Fibroblast of pulmonary artery (primary cell): ENCODE measurements around the gene CERK.

Source experiments
- DNase-seq: peaks from one replicate; pipeline ENCODE4 v3.0.0-alpha.2; 2010; ENCODE audit warnings: low read depth
- H3K4me3 ChIP-seq: replicated peaks from 2 replicates; pipeline ENCODE4 v1.5.1; 2011; ENCODE audit warnings: low read depth, mild to moderate bottlenecking, control low read depth, low read length, moderate library complexity
- TF ChIP-seq, protein P1 (sequence below): IDR thresholded peaks from 2 replicates; pipeline ENCODE4 v1.5.1; 2011; ENCODE audit warnings: mild to moderate bottlenecking, control low read depth, low read length, inconsistent platforms; ENCODE audit errors: missing control alignments

Gene CERK

GRCh38 chr22:46764779-46765485 lies 26.9 kb upstream of the CERK start:
- no peak for DNase-seq
- TF ChIP-seq, protein P1, sequence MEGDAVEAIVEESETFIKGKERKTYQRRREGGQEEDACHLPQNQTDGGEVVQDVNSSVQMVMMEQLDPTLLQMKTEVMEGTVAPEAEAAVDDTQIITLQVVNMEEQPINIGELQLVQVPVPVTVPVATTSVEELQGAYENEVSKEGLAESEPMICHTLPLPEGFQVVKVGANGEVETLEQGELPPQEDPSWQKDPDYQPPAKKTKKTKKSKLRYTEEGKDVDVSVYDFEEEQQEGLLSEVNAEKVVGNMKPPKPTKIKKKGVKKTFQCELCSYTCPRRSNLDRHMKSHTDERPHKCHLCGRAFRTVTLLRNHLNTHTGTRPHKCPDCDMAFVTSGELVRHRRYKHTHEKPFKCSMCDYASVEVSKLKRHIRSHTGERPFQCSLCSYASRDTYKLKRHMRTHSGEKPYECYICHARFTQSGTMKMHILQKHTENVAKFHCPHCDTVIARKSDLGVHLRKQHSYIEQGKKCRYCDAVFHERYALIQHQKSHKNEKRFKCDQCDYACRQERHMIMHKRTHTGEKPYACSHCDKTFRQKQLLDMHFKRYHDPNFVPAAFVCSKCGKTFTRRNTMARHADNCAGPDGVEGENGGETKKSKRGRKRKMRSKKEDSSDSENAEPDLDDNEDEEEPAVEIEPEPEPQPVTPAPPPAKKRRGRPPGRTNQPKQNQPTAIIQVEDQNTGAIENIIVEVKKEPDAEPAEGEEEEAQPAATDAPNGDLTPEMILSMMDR: no peak
- no peak overlapping the region for H3K4me3 ChIP-seq

DNA sequence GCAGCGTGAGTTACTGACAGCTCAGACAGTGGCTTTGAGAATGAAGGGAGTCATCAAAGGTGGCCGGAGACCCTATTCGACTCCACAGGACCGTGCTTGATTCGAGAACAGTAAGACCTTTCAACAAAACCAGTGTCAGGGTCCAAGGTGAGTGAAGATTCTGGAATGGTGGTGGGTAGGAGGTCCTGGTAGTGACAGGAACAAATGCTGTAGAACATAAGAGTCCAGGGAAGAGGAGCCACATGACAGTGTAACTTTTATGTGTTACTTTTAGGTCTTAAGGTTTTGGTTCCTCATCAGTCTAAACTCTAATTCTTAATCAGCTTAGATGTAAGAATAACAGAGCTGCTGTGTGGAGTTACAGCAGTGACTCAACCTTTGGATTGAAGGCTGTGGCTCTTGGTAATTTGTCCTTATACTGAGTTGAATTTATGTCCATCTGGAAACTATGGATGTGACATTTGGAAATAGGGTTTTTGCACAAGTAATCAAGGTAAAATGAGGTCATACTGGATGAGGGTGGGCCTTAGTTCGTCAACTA lies 26.2 kb upstream of the CERK start:
- TF ChIP-seq, protein P1: no peak
- no peak for DNase-seq
- no peak overlapping the region for H3K4me3 ChIP-seq

DNA sequence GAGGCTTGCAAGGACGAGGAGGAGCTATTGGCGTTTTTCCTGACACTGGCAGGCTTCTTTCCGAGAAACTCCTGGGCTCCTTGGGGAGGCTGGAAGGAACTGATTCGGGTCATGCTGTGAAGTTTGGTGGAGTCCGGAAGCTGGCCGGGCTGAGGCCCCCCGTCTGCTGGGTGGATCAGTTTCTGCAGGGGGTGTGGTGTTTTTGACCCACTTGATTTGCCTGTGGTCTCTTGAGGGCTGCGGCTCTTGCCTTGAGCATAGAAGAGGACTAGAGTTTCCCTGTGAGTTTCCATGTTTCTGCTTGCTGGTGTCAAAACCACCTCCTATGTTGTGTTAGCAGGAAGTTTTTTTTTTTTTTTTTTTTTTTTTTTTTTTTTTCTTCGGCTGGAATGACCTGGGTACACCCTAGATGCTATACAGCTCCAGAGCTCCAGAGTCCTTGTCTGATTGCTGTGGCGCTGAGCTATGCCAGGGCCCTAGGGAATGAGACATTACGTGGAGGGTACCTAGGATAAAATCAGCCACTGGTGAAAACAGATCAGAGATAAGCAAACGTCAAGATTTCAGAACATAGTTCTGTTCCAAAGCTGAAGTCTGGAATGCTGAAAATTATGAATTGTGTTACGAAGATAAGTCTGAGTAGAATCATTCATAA lies 25.1 kb upstream of the CERK start:
- TF ChIP-seq, protein P1: no peak
- peak overlapping the region; percentile 98 for H3K4me3 ChIP-seq
- peak; percentile 31 for DNase-seq

GRCh38 chr22:46762238-46763050 lies 24.4 kb upstream of the CERK start, which contains the start of gene TBC1D22A:
TBC1D22A (plus strand) TSS chr22:46762650; CDS start chr22:46762787, 137 bp downstream.
- DNase-seq: peak; percentile 94
- TF ChIP-seq, protein P1: no peak
- peak within 1 kb of the TSS; percentile 98 for H3K4me3 ChIP-seq

- TF ChIP-seq, protein P1: no peak
These were observed 23.6 kb upstream of the CERK start for GRCh38 chr22:46761539-46762237.

GRCh38 chr22:46761017-46761416 lies 23.0 kb upstream of the CERK start:
- no peak for DNase-seq
- no peak overlapping the region for H3K4me3 ChIP-seq
- TF ChIP-seq, protein P1: no peak

More at GRCh38 chr22:46761539-46762237, 23.6 kb upstream of the CERK start:
- no peak for DNase-seq
- peak overlapping the region; percentile 98 for H3K4me3 ChIP-seq
